HG03469 (cell line): ENCODE data around the gene NELL1.

Source experiments
- ATAC-seq: cut with Tn5 transposase; IDR thresholded peaks from one replicate; pipeline ENCODE4 v1.9.1; 2021; ENCODE audit warnings: mild to moderate bottlenecking, moderate library complexity, moderate number of reproducible peaks; ENCODE audit not compliant: unreplicated experiment

The NELL1 gene

DNA sequence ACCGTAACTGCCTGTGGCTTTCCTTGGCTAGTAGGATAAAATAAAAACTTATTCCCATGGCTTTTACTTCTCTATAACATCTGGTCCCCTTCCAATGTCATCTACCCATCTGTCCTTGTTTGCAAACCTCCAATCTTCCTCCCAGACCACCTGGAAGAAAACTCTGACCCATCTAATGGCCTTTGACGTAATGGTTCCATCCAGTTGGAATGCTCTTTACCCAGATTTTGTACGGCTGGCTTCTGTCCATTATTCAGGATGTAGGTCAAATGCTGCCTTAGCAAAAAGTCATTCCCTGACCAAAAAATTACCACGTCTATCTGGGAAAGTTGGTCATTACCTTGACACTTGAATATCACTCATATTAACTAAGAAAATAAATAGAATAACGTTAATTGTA is 945.6 kb downstream of the NELL1 start:
- no peak for ATAC-seq

GRCh38 chr11:21615955-21616371 is 946.6 kb downstream of the NELL1 start:
- no peak for ATAC-seq

DNA sequence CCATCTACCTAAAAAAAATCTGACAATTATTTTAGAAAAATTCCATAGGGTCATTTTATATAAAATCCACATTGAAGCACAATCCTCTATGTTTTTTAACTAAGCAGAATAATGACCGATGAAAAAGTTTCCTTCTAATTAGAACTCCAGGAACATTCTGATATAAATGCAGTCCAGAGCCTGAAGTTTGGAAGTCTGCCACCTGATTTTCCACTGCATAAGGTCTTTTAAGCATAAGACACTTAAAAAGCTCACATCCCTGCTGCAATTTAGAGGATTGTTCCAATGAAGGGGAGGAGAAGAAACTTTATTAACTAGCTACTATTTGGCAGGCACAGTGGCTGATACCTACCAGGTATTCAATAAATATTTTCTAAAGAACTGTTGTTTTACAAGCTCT is 953.2 kb downstream of the NELL1 start:
- ATAC-seq = no peak

- ATAC-seq = no peak
Measured at GRCh38 chr11:21622995-21623394, 953.6 kb downstream of the NELL1 start.
